CD4-positive, alpha-beta T cell (primary cell): ENCODE results near the gene SH3BGRL3. TPM values are rescaled to one million over a fixed set of nuclear protein-coding genes. Genes with fewer than 3 reads are reported as not detected.
A peak's percentile ranks its signal among the peaks of the same experiment; 100 is the strongest.
"Not testable (repeated sequence)": the region's sequence is repeated elsewhere in the genome, so short reads cannot be mapped to it uniquely, and the experiment has no call there.

Source experiments
- ATAC-seq: fragments of 200-7000 bp; cut with Tn5 transposase; one replicate; pipeline ENCODE4 v1.10.0; 2022; ENCODE audit warnings: mild to moderate bottlenecking; ENCODE audit not compliant: poor library complexity
- CTCF ChIA-PET: fragments of 350-600 bp; sonication (Branson Sonifier 250); formaldehyde crosslinking; loops from one replicate; lab custom pipeline; 2021; ENCODE audit warnings: antibody characterized with exemption, inconsistent platforms; lab: Charles Lee
- POLR2A ChIA-PET: fragments of 350-600 bp; sonication (Branson Sonifier 250); formaldehyde crosslinking; loops from one replicate; lab custom pipeline; 2021; ENCODE audit warnings: antibody characterized with exemption, inconsistent platforms; lab: Charles Lee
- DNase-seq, 14 experiments: peaks; one replicate each; pipeline ENCODE4 v3.0.0-alpha.2; 2013 to 2020; ENCODE audit warnings: mixed read lengths in 2 of 14
- H3K27ac ChIP-seq, 2 donors: one replicate each; pipeline versions ENCODE4 v1.5.1 to v1.7.0; 2013; ENCODE audit warnings: low read length in 2 of 2, low read depth in 1 of 2, mild to moderate bottlenecking in 1 of 2
- H3K27me3 ChIP-seq, 2 experiments: 1 replicate in 1 of 2; 2 replicates in 1 of 2; pipeline versions ENCODE4 v1.6.1 to v1.7.0; 2013; ENCODE audit warnings: low read length in 2 of 2, control low read depth in 1 of 2, mild to moderate bottlenecking in 1 of 2, moderate library complexity in 1 of 2; ENCODE audit not compliant: insufficient read depth in 2 of 2, control insufficient read depth in 1 of 2
- H3K36me3 ChIP-seq: one replicate; pipeline ENCODE4 v1.6.1; 2013; ENCODE audit warnings: low read length, control low read depth; ENCODE audit not compliant: insufficient read depth
- H3K4me1 ChIP-seq: one replicate; pipeline ENCODE4 v1.6.1; 2013; ENCODE audit warnings: low read length, control low read depth; ENCODE audit not compliant: insufficient read depth
- H3K4me3 ChIP-seq: one replicate; pipeline ENCODE4 v1.5.1; 2013; ENCODE audit warnings: mild to moderate bottlenecking, low read length, moderate library complexity
- H3K9me3 ChIP-seq, 2 experiments: 1 replicate in 1 of 2; 2 replicates in 1 of 2; pipeline versions ENCODE4 v1.6.1 to v1.7.0; 2013; ENCODE audit warnings: low read length in 2 of 2, mild to moderate bottlenecking in 2 of 2, control low read depth in 1 of 2, moderate library complexity in 1 of 2; ENCODE audit not compliant: control insufficient read depth in 1 of 2, insufficient read depth in 1 of 2
- H3K27ac Mint-ChIP-seq: one replicate; pipeline ENCODE4 v1.8.0; 2020; ENCODE audit warnings: mixed read lengths
- H3K27me3 Mint-ChIP-seq: one replicate; pipeline ENCODE4 v1.8.0; 2021; ENCODE audit warnings: mixed read lengths
- H3K36me3 Mint-ChIP-seq: one replicate; pipeline ENCODE4 v1.8.0; 2021; ENCODE audit warnings: low read depth, mixed read lengths
- H3K4me1 Mint-ChIP-seq: one replicate; pipeline ENCODE4 v1.8.0; 2021; ENCODE audit warnings: low read depth, mixed read lengths
- H3K4me3 Mint-ChIP-seq: one replicate; pipeline ENCODE4 v1.8.0; 2020; ENCODE audit warnings: mild to moderate bottlenecking, mixed read lengths
- H3K9me3 Mint-ChIP-seq: one replicate; pipeline ENCODE4 v1.8.0; 2020; ENCODE audit warnings: mixed read lengths
- intact Hi-C, 2 experiments: fragments of 100-400 bp; cut with DNase I in 1 of 2; cut with micrococcal nuclease in 1 of 2; formaldehyde crosslinking; loops; one replicate each; pipeline versions ENCODE4 v1.15.1 to v1.9.0; 2023 to 2025; cut with DNase I, micrococcal nuclease
- total RNA-seq, 174 experiments: library from RNA in 2 of 174; stranded (reverse) in 2 of 174; gene quantifications; one replicate each; pipeline ENCODE4 v1.2.3 and lab custom pipeline; 2021 to 2026
- TF ChIP-seq, protein P1 (sequence below): fragments of 200-600 bp; IDR thresholded peaks from one replicate; pipeline ENCODE4 v1.8.0; 2022; ENCODE audit warnings: antibody characterized with exemption, mild to moderate bottlenecking

Gene SH3BGRL3
- total RNA-seq, 2 experiments from 2014 or later, result 178 to 193 TPM

DNA sequence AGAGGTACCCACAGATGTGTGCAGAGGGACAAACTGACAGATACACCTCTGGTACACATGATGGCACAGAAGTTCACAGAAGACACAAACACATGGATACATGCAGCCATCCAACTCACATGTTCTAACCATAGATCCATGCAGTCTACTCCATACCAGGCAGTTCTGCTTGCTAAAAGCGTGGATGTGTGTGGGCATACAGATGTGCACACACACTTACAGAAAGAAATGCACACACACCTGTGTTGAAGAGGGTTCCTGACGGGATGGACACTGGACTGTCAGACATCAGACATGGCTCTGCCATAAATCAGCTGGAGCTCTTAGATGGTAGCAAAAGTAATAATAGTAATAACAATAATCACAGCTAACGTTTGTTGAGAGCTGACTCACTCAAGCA is 44.7 kb downstream of the SH3BGRL3 start:
- Histone ChIP-seq H3K9me3 (no peaks in the 10 kb centered on the region), H3K27me3 (no peaks in the 10 kb centered on the region), H3K27ac (no peak overlapping the region), H3K4me1 (peaks cover 33% of the 10 kb centered on the region), H3K36me3 (peaks cover 50% of the 10 kb centered on the region), H3K4me3 (no peak overlapping the region)
- Mint-ChIP-seq H3K27me3 (no peaks in the 10 kb centered on the region), H3K4me3 (no peak overlapping the region), H3K9me3 (no peaks in the 10 kb centered on the region), H3K4me1 (peaks cover 40% of the 10 kb centered on the region), H3K36me3 (peaks cover 49% of the 10 kb centered on the region), H3K27ac (no peak overlapping the region)
- ChIA-PET POLR2A (interaction anchor here (1.3 to 17.6 kb wide), 3 partner anchors 16 to 40 kb away, joined by 4 to 977 read pairs (median 200); partner anchors contain the start of genes SH3BGRL3 and UBXN11), CTCF (interaction anchor here (1.2 to 12.0 kb wide), 2 partner anchors 38 to 91 kb away, joined by 3 to 223 read pairs; no protein-coding TSS in a partner anchor)
- DNase-seq, result no peak
- intact Hi-C loops, result loop anchor here in 1 of 2 experiments (5.0 kb wide), 2 partner anchors 38 to 157 kb away; partner anchors contain the start of genes C1orf232 and ZNF593
- TF ChIP-seq, protein P1, sequence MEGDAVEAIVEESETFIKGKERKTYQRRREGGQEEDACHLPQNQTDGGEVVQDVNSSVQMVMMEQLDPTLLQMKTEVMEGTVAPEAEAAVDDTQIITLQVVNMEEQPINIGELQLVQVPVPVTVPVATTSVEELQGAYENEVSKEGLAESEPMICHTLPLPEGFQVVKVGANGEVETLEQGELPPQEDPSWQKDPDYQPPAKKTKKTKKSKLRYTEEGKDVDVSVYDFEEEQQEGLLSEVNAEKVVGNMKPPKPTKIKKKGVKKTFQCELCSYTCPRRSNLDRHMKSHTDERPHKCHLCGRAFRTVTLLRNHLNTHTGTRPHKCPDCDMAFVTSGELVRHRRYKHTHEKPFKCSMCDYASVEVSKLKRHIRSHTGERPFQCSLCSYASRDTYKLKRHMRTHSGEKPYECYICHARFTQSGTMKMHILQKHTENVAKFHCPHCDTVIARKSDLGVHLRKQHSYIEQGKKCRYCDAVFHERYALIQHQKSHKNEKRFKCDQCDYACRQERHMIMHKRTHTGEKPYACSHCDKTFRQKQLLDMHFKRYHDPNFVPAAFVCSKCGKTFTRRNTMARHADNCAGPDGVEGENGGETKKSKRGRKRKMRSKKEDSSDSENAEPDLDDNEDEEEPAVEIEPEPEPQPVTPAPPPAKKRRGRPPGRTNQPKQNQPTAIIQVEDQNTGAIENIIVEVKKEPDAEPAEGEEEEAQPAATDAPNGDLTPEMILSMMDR, result no peak
- no peak for ATAC-seq

DNA sequence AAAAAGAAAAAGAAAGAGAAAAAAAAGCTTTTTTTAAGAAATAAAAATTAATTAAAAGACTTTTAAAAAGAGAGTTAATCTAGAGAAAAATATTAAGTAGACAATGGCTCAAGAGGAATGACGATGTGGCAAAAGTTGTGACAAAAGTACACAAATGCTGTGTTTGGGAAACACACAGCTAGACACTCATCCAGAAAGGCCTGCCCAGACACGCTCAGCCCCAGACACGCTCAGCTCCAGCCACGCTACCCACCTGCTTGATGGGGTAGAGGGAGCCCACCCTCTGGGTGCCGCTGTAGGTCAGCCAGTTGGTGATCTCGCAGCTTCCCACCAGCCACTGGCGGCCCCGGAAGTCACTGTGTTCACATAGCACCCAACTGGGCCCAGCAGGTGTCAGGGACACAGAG is 48.1 kb downstream of the SH3BGRL3 start:
- H3K36me3 Mint-ChIP-seq, result peaks cover 19% of the 10 kb centered on the region
- H3K9me3 Mint-ChIP-seq, result no peaks in the 10 kb centered on the region
- ATAC-seq (no peak), DNase-seq (peak in 1 of 14 experiments; percentile 17)
- no peaks in the 10 kb centered on the region for H3K27me3 ChIP-seq
- H3K27ac Mint-ChIP-seq, result no peak overlapping the region
- ChIA-PET POLR2A (interaction anchor here (0.8 to 17.6 kb wide), 3 partner anchors 8 to 43 kb away, joined by 3 to 977 read pairs (median 5); partner anchors contain the start of gene SH3BGRL3), CTCF (interaction anchor here (1.0 to 1.7 kb wide), 5 partner anchors 10 to 142 kb away, joined by 3 to 6 read pairs (median 4); partner anchors contain the start of gene CD52)
- no peak overlapping the region for H3K4me3 ChIP-seq
- TF ChIP-seq, protein P1, result no peak
- intact Hi-C loops, result no loop called here
- no peaks in the 10 kb centered on the region for H3K9me3 ChIP-seq
- peaks cover 27% of the 10 kb centered on the region for H3K36me3 ChIP-seq
- H3K27ac ChIP-seq, result no peak overlapping the region
- H3K27me3 Mint-ChIP-seq, result no peaks in the 10 kb centered on the region
- no peak overlapping the region for H3K4me3 Mint-ChIP-seq
- H3K4me1 Mint-ChIP-seq, result peaks cover 10% of the 10 kb centered on the region
- peaks cover 8% of the 10 kb centered on the region for H3K4me1 ChIP-seq

DNA sequence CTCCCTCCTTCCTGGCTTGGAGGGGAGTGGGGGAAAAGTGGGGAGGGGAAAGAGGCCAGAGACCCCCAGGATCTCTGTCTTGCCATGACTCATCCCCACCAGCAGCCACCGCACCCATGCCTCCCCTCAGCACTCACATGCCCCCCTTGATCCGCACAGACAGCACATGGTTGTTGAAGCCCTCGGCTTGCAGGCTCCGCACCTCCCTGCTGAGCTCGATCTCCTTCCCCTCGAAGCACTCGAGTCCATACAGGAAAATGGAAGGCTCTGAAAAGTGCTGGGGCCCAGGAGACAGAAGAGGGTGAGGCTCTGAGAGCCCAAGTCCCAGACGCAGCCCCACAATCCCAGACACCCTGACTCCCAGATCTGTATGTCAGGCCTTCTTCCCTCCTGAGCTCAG is 48.7 kb downstream of the SH3BGRL3 start:
- Histone ChIP-seq H3K4me3 (no peak overlapping the region), H3K4me1 (peaks cover 3% of the 10 kb centered on the region), H3K27me3 (no peaks in the 10 kb centered on the region), H3K36me3 (peaks cover 21% of the 10 kb centered on the region), H3K27ac (no peak overlapping the region), H3K9me3 (no peaks in the 10 kb centered on the region)
- intact Hi-C loops, result no loop called here
- DNase-seq, result peak in 1 of 14 experiments; percentile 15
- H3K27ac Mint-ChIP-seq, result no peak overlapping the region
- H3K4me3 Mint-ChIP-seq, result no peak overlapping the region
- TF ChIP-seq, protein P1, result no peak
- no peaks in the 10 kb centered on the region for H3K27me3 Mint-ChIP-seq
- peaks cover 5% of the 10 kb centered on the region for H3K4me1 Mint-ChIP-seq
- peaks cover 13% of the 10 kb centered on the region for H3K36me3 Mint-ChIP-seq
- no peaks in the 10 kb centered on the region for H3K9me3 Mint-ChIP-seq
- ChIA-PET POLR2A (interaction anchor here (0.6 to 17.6 kb wide), 3 partner anchors 8 to 61 kb away, joined by 4 to 977 read pairs (median 5); partner anchors contain the start of gene SH3BGRL3), CTCF (interaction anchor here (0.5 to 1.6 kb wide), 3 partner anchors 36 to 93 kb away, joined by 3 to 5 read pairs (median 4); no protein-coding TSS in a partner anchor)
- no peak for ATAC-seq

DNA sequence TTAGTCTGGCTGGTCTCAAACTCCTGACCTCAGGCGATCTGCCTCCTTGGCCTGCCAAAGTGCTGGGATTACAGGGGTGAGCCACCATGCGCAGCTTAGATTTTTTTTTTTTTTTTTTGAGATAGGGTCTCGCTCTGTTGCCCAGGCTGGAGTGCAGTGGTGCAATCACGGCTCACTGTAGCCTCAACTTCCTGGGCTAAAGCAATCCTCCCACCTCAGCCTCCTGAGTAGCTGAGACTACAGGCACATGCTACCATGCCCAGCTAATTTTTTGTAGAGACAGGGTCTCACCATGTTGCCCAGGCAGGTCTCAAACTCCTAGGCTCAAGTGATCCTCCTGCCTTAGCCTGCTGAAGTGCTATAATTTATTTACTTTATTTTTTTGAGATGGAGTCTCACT is 49.5 kb downstream of the SH3BGRL3 start:
- H3K4me1 ChIP-seq, H3K4me1 Mint-ChIP-seq, H3K4me3 Mint-ChIP-seq, ATAC-seq, H3K27me3 Mint-ChIP-seq, H3K27ac ChIP-seq, H3K9me3 Mint-ChIP-seq, DNase-seq, intact Hi-C loops, H3K4me3 ChIP-seq, H3K27ac Mint-ChIP-seq, H3K9me3 ChIP-seq, H3K27me3 ChIP-seq, H3K36me3 Mint-ChIP-seq: not testable (repeated sequence)
- peaks cover 13% of the 10 kb centered on the region for H3K36me3 ChIP-seq
- ChIA-PET POLR2A (interaction anchor here (0.8 to 17.6 kb wide), 2 partner anchors 8 to 44 kb away, joined by 4 to 977 read pairs; partner anchors contain the start of gene SH3BGRL3), CTCF (interaction anchor here (1.1 kb wide), 1 partner anchor 8 kb away, joined by 3 read pairs; no protein-coding TSS in a partner anchor)
